Measurements from ENCODE around the gene BBX.
A peak's percentile ranks its signal among the peaks of the same experiment; 100 is the strongest.

Gene BBX

DNA sequence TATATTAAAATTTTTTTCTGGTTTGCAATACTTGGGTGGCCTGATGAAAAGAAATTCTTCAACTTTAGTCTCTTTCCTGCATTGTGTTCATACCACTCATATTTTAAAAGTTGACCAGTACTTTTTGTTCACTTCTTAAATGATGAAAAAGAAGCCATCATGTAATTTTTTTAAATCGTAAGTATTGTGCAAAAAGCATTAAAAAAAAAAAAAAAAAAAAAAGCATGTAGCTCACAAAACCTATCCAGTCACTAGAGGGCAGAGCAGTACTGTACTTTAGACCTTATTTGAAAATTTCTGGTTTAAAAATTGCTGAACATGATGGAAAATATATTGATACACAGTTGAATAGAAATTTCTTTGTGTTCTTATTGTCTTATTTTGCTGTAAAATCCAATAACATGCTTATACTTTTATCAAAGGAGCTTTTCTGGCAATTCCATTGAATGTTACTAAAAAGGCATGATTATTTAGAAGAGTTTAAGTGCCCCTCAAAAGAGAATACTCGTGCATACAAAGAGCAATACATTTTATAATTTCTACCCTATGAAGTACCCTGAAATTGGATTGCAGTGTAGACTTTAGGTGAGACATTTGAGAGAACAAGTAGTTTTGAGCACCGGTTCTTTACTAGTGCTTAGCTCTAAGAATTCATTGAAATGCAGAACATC is 137.7 kb downstream of the BBX start:
- peak in 1 of 14 donors; percentile 16 for DNase-seq

DNA sequence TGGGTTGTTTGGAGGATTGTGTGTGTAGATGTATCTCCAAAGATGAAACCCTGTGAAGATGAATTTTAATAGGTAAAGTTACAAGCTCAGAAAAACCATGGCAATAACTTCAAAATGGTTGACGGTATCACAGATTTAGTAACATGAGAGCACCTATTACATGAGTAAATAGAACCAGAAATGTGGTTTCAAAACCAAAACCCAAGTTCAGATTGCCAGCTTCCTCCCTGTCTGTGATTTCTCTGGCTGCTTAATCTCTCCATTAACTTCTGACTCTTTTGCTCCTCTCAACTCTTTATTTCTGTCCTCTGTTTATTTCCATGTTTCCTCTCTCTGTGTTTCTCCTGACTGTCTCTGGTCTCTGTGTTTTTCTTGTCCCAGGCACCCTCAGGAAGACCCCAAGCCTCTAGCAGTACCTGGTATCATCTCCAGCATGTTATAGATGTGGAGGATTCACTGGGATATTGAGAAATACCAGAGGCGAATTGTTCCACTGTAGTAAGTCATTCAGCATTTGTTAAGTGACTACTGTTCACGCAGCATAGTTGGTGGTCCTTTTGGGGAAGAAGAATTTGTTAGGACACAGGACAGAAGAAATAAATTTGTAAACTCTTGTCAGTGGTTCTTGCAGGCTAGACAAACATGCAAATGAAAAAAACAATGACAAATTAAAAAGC is 138.8 kb downstream of the BBX start:
- DNase-seq: no peak

DNA sequence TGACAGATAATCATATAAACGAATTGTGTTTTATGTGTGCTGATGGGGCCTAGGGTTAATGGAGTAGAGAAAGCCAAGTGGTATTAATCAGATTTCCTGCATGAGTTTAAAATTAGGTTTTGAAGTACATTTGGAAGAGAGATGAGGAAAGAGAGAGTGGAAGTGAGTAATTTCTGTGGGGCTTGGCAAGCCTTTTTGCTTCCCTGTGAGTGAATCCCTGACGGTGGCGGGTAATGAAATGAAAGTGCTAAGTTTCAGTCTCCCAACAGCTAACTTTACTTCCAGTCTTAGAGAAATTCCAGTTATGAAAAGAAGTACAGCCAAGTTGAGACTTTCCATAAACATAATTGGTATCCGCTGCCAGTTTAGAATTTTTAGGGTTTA is 139.4 kb downstream of the BBX start:
- DNase-seq: peak in 1 of 14 donors; percentile 3

DNA sequence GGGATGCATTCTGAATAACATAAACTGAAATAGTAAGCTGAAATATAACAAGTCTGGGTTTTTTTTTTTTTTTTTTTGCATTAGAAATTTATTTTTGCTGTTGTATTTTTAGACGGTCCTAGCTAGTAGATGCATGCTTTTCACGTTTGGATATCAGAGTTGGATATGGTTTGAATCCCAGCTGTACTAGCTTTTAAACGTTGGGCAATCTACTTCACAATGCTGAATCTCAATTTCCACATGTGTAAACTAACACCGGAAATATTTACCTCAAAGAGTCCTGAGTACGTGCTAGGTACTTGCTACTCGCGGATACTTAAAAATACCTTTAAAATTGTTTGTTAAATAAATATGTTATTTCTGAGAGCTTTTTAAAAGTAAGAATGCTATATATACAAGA is 139.8 kb downstream of the BBX start:
- no peak for DNase-seq

DNA sequence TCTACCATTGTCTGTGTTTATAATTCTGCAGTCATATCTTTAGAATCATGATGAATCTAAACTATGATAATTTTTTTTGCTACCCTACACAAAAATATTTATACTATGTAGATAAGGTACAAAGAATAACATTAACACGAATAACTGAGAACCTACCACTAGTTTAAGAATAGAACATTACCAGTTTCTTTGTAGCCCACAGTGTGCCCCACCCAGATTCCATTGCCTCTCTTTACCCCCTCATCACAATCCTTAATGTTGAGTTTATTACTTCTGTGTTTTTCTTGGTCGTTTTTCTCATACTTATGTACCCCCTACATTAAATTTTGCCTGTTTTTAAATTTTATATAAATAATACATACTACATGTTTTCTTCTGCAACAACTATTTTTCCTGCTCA is 140.5 kb downstream of the BBX start:
- no peak for DNase-seq

DNA sequence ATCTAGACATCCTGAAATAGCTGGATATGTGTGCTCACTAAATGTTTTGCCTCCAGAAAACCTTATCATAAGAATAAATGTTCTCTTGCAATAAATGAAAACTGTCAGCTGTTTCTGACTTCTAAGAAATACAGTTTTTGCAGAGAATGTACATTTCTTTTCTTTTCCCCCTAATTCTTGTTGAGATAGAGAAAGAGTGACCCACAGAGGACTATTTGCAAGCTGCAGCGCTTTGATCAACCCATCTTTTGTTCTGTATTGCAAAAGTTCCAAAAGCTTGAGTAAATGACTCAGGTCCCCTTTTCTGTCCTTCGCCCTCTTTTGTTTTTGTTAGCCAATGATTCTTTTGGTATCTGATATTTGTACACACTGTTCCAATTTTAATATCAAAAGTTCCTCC is 141.9 kb downstream of the BBX start:
- DNase-seq: no peak

DNA sequence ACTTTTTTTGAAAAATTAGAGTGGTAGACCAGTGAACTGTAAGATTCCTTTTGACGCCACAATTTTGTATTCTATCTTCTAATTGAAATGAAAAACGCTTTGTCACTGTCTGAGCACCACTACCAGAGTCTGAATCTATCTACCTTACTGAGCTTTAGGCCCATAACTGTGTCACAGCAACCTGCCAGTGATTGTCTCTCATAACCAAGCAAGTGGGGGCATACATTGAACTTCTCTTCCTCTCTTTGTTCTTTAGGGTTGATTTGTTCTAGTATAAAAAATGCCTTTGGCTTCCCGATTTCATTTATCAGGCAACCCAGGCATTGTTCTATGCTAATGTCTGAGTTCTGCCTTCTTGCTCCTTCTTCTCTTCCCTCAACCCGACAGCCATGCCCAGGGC is 142.6 kb downstream of the BBX start:
- DNase-seq: no peak

DNA sequence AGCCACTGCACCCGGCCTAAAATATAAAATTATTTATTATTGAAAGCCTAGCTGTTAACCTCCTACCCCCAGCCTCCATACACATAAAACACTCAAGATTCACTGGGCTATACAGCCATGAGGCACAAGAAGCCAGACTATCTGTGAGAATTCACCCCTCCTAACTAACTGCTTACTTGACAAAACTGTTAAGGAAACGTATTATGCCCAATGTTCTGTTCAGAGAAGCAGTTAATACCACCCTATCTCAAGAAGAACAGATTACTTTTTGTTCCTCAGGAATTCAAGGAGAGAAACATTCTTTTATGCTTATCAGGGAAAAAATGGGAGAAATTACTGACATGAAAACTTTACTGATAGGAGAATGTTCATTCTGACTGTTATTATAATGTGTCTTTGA is 144.1 kb downstream of the BBX start:
- DNase-seq: no peak

DNA sequence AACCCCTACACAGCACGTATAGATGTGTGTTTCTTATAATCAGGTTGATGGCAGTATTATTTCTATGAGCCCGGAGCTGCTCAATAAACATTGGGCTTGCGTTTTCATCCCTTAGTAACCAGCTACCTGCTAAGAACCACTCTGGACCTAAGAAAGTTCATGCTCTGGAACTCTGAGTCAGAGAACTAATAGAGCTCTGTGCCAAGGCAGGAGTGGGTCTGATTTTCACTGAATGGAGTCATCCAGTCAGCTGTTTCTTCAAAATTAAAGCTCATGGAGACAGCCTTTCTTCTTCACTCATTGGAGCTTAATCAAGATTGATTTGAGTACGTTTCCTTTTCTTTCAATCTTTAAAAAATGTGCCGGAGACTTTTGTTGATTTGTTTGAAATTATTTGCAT is 145.7 kb downstream of the BBX start:
- DNase-seq: peak in 1 of 14 donors; percentile 5

DNA sequence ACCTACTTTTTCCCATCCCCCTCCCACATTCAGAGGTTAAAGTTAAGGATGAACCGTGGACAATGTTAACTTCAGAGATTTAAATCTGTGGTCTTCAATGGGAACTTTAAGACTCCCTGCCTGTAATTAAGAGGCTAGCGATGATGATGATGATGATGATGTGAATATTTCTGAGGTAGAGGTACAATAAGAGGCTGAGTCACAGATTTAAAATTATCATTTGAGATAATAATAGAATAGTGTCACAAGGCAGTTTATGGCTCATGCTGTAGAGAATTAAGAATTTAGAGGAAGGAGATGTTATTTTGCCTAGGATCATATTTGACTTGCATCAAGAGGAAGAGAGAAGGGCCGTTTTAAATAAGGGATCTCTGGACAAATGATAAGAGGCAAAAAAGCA is 146.2 kb downstream of the BBX start:
- DNase-seq: no peak

DNA sequence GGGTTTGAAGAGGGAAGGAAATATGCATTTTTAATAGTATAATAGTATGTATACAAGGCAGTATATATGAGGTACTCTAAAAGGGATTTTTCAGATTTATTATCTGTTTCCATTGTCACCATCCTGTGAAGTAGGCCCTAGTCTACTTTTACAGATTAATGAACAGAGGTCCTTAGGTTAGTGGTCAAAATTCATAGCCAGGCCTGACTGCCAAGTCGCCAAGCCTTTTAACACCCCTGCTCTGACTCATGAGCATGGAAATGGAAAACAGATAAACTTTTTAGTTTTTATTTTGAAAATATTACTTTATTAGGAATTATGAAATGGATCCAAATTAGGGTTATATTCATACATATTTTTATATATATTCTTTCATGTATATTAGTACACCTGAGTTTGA is 146.9 kb downstream of the BBX start:
- DNase-seq: no peak

DNA sequence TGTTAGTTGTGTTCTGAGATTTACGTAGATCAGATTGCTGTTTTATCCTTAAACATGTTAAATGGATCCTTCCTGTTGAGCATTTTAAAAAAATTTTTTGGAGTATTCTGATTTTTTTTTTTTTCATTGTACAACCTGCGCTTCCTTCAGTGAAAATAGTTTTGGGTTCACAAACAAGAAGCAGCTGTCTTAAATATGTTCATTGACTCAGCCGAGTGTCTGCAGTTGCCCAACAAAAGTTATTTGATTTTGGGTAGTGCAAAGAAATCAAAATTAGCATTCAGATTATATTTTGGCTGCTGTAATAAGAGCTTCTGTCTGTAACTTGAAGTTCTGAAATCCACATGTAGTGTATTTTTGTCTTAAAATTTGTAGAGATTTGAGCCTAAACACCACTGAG is 148.2 kb downstream of the BBX start:
- no peak for DNase-seq

DNA sequence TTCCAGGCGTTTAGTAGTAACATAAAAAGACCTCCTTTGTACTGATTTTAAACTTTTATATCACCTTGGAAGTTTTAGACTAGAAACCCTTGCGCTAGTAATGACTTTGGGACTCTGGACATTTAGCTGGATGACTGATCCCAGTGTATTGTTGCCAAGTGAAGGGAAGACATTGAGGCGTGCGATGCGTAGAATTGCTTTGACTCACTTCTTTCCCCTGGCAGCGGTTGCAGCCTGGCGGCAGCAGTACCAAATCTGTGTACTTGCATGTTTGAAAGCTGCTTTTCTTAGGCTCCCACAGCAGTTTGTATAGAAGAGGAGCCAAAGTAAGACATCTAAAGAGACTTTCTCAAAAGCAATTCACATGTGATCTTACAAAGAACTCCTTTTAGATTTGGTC is 151.6 kb downstream of the BBX start:
- peak in 7 of 14 donors; percentile 22 to 62 (median 33) for DNase-seq

DNA sequence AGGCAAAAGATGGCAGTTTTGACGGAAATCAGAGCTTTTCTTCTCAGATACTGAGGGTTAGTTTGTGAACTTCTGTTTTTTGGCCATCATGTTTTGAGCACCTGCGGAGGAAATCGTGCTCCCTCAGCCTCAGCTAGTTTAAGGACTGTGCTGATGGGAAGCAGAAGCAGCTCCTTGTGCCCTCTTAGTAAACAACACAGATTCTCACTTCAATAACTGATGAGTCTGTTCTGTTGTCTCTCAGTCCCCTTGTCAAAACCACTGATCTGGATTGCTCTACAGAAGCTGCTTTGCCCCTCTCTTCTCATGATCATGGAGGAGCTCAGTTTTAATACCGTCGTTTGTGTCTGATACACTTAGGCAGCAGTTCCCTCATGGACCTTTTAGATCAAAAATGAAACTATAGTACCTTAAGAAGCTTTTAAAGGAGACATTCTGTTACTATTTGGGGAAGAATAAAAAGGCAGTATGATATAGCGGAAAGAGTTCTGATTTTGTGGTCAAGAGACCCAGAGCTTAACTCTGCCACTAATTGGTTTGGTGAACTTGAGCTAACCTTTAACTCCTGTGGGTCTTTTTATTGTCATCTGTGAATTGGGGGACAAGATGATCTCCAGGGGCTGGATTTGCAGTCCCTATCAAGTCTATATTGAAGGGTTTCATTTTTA is 152.6 kb downstream of the BBX start:
- DNase-seq: peak in 1 of 14 donors; percentile 22

DNA sequence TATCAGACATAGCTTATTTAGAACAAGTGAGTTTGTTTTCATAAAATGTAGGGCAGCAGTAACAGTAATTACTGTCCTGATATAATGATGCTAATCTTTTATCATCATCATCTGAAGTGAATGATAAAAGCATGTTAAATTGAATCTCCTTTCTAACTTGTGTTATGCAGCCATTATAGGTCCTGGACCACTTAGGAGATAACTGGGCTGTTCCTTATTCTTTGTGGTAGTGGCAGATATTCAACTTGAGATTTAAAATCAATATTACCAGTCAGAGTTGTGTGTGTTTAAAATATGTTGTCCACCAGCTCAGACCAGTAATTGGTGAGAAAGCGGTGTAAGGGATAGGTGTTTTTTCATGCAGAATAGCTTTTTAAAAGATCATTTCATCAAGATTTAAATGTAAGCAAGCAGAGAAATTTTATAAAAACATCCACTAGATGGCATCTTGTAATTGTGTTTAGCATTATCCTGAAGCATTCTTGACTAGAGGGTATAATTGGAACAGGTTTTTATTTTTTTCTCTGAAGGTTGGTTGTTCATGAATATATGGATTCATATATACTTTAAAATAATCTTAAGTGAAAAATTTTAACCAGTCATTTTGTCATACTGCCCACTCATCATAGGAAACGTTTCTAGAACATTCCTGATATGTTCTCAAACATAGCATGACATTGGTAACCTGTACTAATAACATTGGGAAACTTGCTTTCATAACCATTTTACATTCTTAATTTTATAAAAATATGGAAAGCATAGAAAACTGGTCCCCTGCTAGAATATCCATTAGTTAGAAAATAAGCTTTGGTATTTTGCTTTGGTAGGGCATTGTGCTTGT is 153.9 kb downstream of the BBX start:
- peak in 1 of 14 donors; percentile 33 for DNase-seq

DNA sequence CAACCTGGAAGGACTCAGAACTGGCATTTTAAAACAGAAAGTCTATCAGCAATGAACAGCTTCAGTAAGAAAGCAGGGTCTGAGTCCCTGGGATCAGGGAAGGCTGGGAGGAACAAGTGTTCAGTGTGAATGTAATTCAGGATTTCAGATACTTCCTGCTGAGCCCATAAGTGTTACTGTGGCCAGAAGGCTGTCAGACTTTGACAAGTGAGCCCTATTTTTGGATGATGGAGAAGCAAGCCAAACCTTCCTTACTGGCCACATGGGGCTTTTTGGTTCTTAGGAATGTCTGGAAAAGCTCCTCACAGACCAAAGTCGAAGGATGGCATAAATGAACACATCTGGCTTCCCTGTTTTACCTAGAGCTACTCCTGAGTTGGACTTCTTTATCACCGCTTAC is 157.2 kb downstream of the BBX start:
- no peak for DNase-seq

DNA sequence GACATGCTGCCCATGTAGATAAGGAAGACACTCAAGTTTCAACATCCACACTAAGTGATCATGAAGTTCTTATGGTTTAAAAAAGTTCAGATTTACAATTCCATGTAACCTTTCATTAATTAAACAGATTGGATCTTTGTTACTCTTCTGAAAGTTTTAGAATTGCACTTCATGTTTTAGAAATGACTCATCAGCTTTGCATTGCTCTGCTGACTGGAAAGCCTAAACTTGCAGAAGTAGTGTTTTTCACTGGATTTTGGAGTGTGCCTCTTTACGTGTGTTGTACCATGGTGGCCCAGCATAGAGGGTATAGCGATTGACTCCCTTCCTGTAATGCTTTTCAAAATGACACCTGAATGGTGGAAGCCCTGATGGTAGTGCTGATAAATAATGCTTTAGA is 157.9 kb downstream of the BBX start:
- DNase-seq: no peak

DNA sequence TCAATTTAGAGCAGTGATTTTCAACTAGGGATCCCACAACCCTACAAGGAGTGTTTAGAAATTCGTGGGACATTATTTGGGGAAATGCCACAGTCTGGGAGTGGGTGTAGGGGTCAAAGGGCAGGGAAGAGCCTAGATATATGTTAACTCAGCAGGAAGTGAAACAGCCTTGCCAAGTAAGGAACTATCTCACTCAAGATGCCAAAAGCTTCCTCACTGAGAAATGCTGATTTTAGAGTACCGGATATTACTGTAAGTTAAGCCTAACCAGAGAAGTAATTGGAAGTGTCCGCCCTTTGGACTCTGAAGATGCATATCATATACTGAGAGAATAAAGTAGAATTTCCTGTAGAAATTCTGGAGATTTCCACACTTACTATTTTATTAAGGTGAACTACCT is 158.6 kb downstream of the BBX start:
- DNase-seq: no peak

DNA sequence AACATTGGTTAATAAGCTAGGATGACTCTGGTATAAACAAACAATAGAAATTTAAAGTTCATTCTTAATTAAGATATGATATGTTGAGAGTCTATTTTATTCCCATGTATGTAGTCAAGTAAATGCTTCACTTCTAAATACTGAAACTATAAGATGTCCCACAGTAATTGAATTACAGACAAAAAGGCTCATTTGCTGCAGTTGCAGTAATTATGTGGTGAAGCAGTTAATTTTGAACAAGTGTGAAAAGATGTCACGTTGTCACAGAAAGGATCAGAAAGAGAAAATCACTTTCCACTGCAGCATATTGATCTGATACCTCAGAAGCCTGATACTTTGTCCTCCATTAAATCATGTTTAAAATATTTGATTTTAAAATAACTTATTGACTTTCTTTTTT is 159.8 kb downstream of the BBX start:
- no peak for DNase-seq

DNA sequence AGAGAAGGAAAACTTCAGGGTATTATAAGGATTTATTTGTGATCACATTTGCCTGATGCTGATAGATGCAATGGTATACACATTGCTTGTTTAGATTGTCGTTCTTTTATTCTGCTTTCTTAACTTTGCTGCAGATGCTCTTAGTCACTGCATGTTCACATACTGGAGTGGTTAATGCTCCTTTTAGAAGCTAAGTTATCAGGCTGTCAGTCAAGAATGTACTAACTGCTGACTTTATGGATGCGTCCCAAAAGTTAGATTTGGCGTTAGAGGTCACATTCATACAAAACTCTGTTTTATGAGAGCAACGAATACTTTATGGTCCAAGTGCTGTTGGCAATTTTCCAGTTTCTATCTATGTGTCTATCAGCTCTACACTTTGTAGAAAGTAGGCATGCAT is 160.7 kb downstream of the BBX start:
- DNase-seq: no peak

DNA sequence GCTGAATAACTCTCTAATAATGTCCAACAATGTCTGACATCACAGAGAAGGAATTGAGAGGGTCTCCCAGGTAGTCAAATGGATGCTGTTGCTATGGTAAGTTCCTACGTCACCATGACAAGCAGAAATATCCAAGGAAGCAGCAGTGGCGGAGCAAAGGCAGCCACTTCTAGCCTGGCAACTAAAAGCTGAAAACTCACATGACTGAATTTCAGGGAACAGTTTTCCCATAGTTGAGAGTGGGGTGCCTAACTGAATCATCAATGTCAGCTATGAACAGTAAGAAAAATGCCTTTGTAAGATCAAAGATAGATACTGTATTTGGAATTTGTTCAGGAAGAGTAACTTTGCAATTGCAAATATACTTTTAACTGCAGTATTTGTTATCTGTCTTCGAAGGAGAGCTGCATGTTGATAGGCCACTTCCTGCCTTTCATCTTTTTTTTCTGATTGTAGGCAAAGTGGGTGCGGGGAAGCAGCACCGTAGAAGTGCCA is 161.7 kb downstream of the BBX start:
- DNase-seq: no peak

DNA sequence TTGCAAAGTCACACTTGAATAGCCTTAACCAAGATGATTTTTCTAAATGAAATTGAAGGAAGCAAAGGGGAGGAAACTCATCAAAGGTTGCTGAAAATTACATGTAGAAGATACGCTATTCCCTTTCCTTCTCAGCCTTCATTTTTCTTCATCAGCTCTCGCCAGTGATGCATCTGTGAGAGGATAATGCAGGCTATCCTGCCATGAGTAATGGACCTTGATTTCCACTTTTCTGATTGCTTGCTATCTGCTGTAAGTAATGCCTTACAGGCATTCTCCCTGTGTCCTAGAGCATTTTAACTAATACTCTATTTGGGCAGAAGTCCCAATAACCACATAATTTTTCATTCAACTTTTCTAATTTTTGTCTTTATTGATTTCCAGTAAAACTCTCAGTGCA is 162.6 kb downstream of the BBX start:
- DNase-seq: no peak

DNA sequence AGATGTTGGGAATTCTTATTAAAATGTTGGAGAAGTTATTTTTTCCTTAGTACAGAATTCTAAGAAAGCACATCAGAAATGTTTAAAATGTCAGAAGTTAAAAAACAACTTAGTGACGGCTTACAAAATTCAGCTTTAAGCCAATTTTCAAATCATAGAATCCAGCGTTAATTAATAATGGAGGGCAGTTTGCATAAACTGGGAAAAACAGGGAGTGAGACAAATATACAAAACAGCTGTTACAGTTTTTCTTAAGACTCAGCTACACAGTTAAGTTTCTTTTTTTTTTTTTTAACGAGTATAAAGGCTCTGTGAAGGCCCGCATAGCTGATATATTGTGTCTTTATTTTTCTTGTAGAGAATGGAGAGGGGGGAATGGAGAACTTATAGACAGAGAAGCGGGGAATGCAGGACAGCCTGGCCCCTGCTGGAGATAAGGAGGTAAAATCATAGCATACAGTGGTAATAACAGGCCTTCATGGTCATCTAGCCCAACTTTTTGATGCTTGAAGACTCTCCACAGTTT is 164.4 kb downstream of the BBX start:
- no peak for DNase-seq

Data from C1 segment of cervical spinal cord (tissue), 14 donors.